ENCODE results near the gene IGSF9. TPM values are rescaled to one million over a fixed set of nuclear protein-coding genes. Genes with fewer than 3 reads are reported as not detected.

Gene IGSF9
- total and polyA plus RNA-seq, 2 of the 4 experiments (the other 2 are of a cell fraction), result 0.05 TPM; not detected in 1

- TF ChIP-seq POLR2A (IDR thresholded peaks at IDR 0.05; ENCODE audit: low read depth, low read length) (no peak), NFE2L2 (IDR thresholded peaks at IDR 0.05; ENCODE audit: low read depth, low read length) (no peak), CHD1 (IDR thresholded peaks at IDR 0.05; ENCODE audit: low read depth, low read length) (no peak)
These were observed 50.1 kb downstream of the IGSF9 start (continued) for GRCh38 chr1:159895286-159895685.

- Histone ChIP-seq H3K9me1 (ENCODE audit: insufficient read depth, low read length) (peaks cover 4% of the 10 kb centered on the region), H4K8ac (ENCODE audit: low read depth in 2 of 2, low read length in 2 of 2) (no peak overlapping the region), H3K27me3 (ENCODE audit: control insufficient read depth, insufficient read depth, low read length) (no peaks in the 10 kb centered on the region), H3K4me2 (ENCODE audit: low read depth, low read length) (no peak overlapping the region), H3K79me1 (ENCODE audit: low read depth in 1 of 2, low read length in 2 of 2) (peaks cover 0 to 4% of the 10 kb centered on the region in 2 experiments; a peak in 2 of 4 replicates), H3K56ac (ENCODE audit: extremely low read depth, insufficient read depth, low read length) (no peak overlapping the region), H3K9me3 (ENCODE audit: control insufficient read depth, insufficient read depth, low read length) (no peaks in the 10 kb centered on the region), H4K20me1 (ENCODE audit: insufficient read depth, low read length) (0 out of 2 replicates have a peak, but pooled peaks cover 3% of the 10 kb centered on the region), H2BK15ac (ENCODE audit: low read depth, low read length) (no peak overlapping the region), H3K14ac (replicated peaks; ENCODE audit: low read depth, low read length) (no peak overlapping the region), H3K9ac (ENCODE audit: low read depth, low read length) (no peak overlapping the region), H3K27ac (ENCODE audit: insufficient read depth, low read length) (no peak overlapping the region), H4K91ac (ENCODE audit: insufficient read depth, low read depth, low read length) (no peak overlapping the region), H2BK120ac (ENCODE audit: low read depth, low read length) (no peak overlapping the region), H2BK5ac (ENCODE audit: low read depth, low read length, poor library complexity, severe bottlenecking) (no peak overlapping the region), H3K4me1 (ENCODE audit: control insufficient read depth, insufficient read depth, low read length) (peaks cover 16% of the 10 kb centered on the region), H4K5ac (ENCODE audit: low read depth, low read length) (no peak overlapping the region), H2BK20ac (ENCODE audit: low read depth, low read length) (no peak overlapping the region), H3K4ac (ENCODE audit: low read depth, low read length) (no peak overlapping the region), H3K36me3 (ENCODE audit: control insufficient read depth, insufficient read depth, low read length) (no peaks in the 10 kb centered on the region), H2AK5ac (ENCODE audit: low read depth, low read length) (no peak overlapping the region), H3K23ac (ENCODE audit: low read depth, low read length) (no peak overlapping the region), H3K4me3 (ENCODE audit: insufficient read depth, low read depth, low read length) (no peak overlapping the region), H2AFZ (replicated peaks; ENCODE audit: low read length, poor library complexity) (no peak overlapping the region), H2AK9ac (replicated peaks; ENCODE audit: low read depth, low read length, poor library complexity) (no peak overlapping the region), H3K18ac (ENCODE audit: low read depth, low read length) (no peak overlapping the region)
- CTCF ChIA-PET, result interaction anchor here (0.9 to 9.2 kb wide), 6 partner anchors 39 to 760 kb away, joined by 3 to 150 read pairs (median 5); partner anchors contain the start of gene DUSP23
- dilution Hi-C loops (cut with HindIII; ENCODE audit: low sequenced_read_pairs, unreplicated experiment), result loop anchor here (25.0 kb wide), 1 partner anchor 106 kb away; the partner anchor contains the start of gene DUSP23
- ATAC-seq (ENCODE audit: low read depth) (no peak), DNase-seq (no peak)
- intact Hi-C loops (cut with micrococcal nuclease), result no loop called here
- BruUV-seq (replicated peaks), result no TSS peak
- POLR2A ChIA-PET (ENCODE audit: unreplicated experiment), result interaction anchor here (0.9 kb wide), 1 partner anchor 94 kb away, joined by 3 read pairs; no protein-coding TSS in a partner anchor
- WGBS, 2 experiments (ENCODE audit: extremely low coverage in 2 of 2, insufficient read length in 1 of 2), result 100% methylated on average over 1 of the region's 5 CpGs; no CpG with 5 or more reads in 1 of the 2 experiments
- in situ Hi-C loops (cut with MboI; ENCODE audit: low sequenced_read_pairs), result loop anchor here (5.0 to 25.0 kb wide), 2 partner anchors 96 to 681 kb away; partner anchors contain the start of gene ACKR1
- no peak for TF ChIP-seq NFE2L2 (IDR thresholded peaks at IDR 0.05; ENCODE audit: low read depth, low read length)
- no peak for TF ChIP-seq MXI1 (IDR thresholded peaks at IDR 0.05; ENCODE audit: borderline replicate concordance, low read depth, low read length)
- TF ChIP-seq RCOR1 (IDR thresholded peaks at IDR 0.05; ENCODE audit: insufficient replicate concordance, low read length), result no peak
- no peak for TF ChIP-seq POLR2A (IDR thresholded peaks at IDR 0.05; ENCODE audit: low read depth, low read length)
- TF ChIP-seq FOS (IDR thresholded peaks at IDR 0.05; ENCODE audit: low read depth, low read length), result no peak
- TF ChIP-seq CHD1 (IDR thresholded peaks at IDR 0.05; ENCODE audit: low read depth, low read length), result no peak
- no peak for TF ChIP-seq BHLHE40 (IDR thresholded peaks at IDR 0.05; ENCODE audit: low read depth, low read length)
- TF ChIP-seq CTCF (conservative IDR thresholded peaks at IDR 0.05; ENCODE audit: low read depth, low read length), result no peak
- TF ChIP-seq MAFK (IDR thresholded peaks at IDR 0.05; ENCODE audit: low read depth, low read length), result no peak
- no peak for TF ChIP-seq CEBPB (IDR thresholded peaks at IDR 0.05; ENCODE audit: low read depth, low read length)
- no peak for TF ChIP-seq USF2 (IDR thresholded peaks at IDR 0.05; ENCODE audit: low read depth, low read length)
- TF ChIP-seq RAD21 (IDR thresholded peaks at IDR 0.05; ENCODE audit: low read length), result no peak
- TF ChIP-seq MAZ (IDR thresholded peaks at IDR 0.05; ENCODE audit: borderline replicate concordance, low read depth, low read length), result no peak
- no peak for TF ChIP-seq SMC3 (IDR thresholded peaks at IDR 0.05; ENCODE audit: low read depth, low read length)
These were observed 52.5 kb downstream of the IGSF9 start for GRCh38 chr1:159892944-159893343.

All from IMR-90 (cell line).